A549 (cell line): Measurements from ENCODE around the gene CSGALNACT2. TPM values are rescaled to one million over a fixed set of nuclear protein-coding genes. Genes with fewer than 3 reads are reported as not detected.
"Not testable (repeated sequence)": the region's sequence is repeated elsewhere in the genome, so short reads cannot be mapped to it uniquely, and the experiment has no call there.

Experiments
- ATAC-seq, 2 experiments: fragments of 200-7000 bp in 1 of 2; fragments of >200 bp in 1 of 2; cut with Nextera tagmentation in 1 of 2; cut with Tn5 transposase in 1 of 2; 3 replicates each; pipeline versions ENCODE4 v1.8.0 to v1.9.1; 2018 to 2020; ENCODE audit warnings: mild to moderate bottlenecking in 1 of 2, moderate library complexity in 1 of 2
- CTCF ChIA-PET: fragments of 300-600 bp; sonication (Branson Sonifier 250); formaldehyde crosslinking; extraction: SDS; loops from one replicate; lab custom pipeline; 2021; ENCODE audit warnings: antibody characterized with exemption, inconsistent platforms; lab: Yijun Ruan, JAX
- POLR2A ChIA-PET: fragments of 350-600 bp; formaldehyde crosslinking; extraction: SDS; loops from one replicate; lab custom pipeline; 2021; ENCODE audit warnings: antibody characterized with exemption, inconsistent platforms; lab: Yijun Ruan, JAX
- DNase-seq, 2 experiments: peaks; one replicate each; pipeline versions ENCODE4 v3.0.0 to v3.0.0-alpha.2; 2011 to 2016; ENCODE audit warnings: low read depth in 1 of 2, low spot score in 1 of 2
- FAIRE-seq: peaks from 2 replicates; lab custom pipeline; 2011; peaks lifted over from hg19 to GRCh38; lab: Jason Lieb, UNC
- H3K27ac ChIP-seq, 2 experiments: fragments of >200 bp; sonication (Bioruptor Twin); formaldehyde crosslinking; 3 replicates each; pipeline ENCODE4 v1.5.1; 2016 to 2017
- H3K4me1 ChIP-seq: fragments of >200 bp; sonication (Bioruptor Twin); formaldehyde crosslinking; 3 replicates; pipeline ENCODE4 v1.6.1; 2016
- H3K4me2 ChIP-seq: fragments of >200 bp; sonication (Bioruptor Twin); formaldehyde crosslinking; 3 replicates; pipeline ENCODE4 v1.6.1; 2016
- H3K4me3 ChIP-seq: fragments of >200 bp; sonication (Bioruptor Twin); formaldehyde crosslinking; 3 replicates; pipeline ENCODE4 v1.5.1; 2016
- H3K9me3 ChIP-seq: fragments of >200 bp; sonication (Bioruptor Twin); formaldehyde crosslinking; 3 replicates; pipeline ENCODE4 v1.6.1; 2016
- EHF ChIP-seq: fragments of 250-450 bp; sonication (Bioruptor Pico); IDR thresholded peaks from 2 replicates; pipeline ENCODE4 v1.5.0; 2020; ENCODE audit warnings: mild to moderate bottlenecking
- JUN ChIP-seq, 2 experiments: fragments of >200 bp; sonication (Bioruptor Twin); formaldehyde crosslinking; IDR thresholded peaks; 2 replicates in 1 of 2; 3 replicates in 1 of 2; pipeline ENCODE4 v1.6.1; 2016 to 2017
- KDM5A ChIP-seq: fragments of 200-600 bp; sonication (generic); IDR thresholded peaks from 2 replicates; pipeline ENCODE4 v1.6.1; 2016; ENCODE audit warnings: antibody characterized with exemption, mild to moderate bottlenecking
- MAFK ChIP-seq: fragments of 450-650 bp; IDR thresholded peaks from 2 replicates; pipeline ENCODE4 v1.6.1; 2014; ENCODE audit not compliant: partially characterized antibody
- SREBF2 ChIP-seq: fragments of 450-650 bp; IDR thresholded peaks from 2 replicates; pipeline ENCODE4 v1.6.1; 2014; ENCODE audit warnings: mild to moderate bottlenecking, moderate library complexity
- ZC3H11A ChIP-seq: fragments of 450-650 bp; IDR thresholded peaks from 2 replicates; pipeline ENCODE4 v1.6.1; 2014; ENCODE audit warnings: antibody characterized with exemption, mild to moderate bottlenecking
- ZFP36 ChIP-seq: fragments of 450-650 bp; IDR thresholded peaks from 2 replicates; pipeline ENCODE4 v1.6.1; 2014; ENCODE audit warnings: borderline replicate concordance; ENCODE audit not compliant: partially characterized antibody
- WGBS: methylation state at CpG from one replicate; pipeline ENCODE4 v1.1.6; 2017; ENCODE audit errors: missing lambda C conversion rate; 5-methylcytosine and 5-hydroxymethylcytosine counted together
- polyA plus RNA-seq, 4 experiments: library from polyadenylated mRNA; depleted of rRNA in 3 of 4; stranded (reverse); fragments of >200 nt; fragmentation: RNase III in 1 of 4; extraction: RNeasy Plus Mini Kit Qiagen cat#74134 plus additional on column Dnase treatment in 1 of 4; gene quantifications; 2 replicates in 3 of 4; 3 replicates in 1 of 4; pipeline ENCODE4 v1.2.3, GENCODE V29; 2011 to 2017

CSGALNACT2 gene
- polyA plus RNA-seq, 2 of the 4 experiments (the other 2 are of a cell fraction) = 11.2 to 29.9 TPM

DNA sequence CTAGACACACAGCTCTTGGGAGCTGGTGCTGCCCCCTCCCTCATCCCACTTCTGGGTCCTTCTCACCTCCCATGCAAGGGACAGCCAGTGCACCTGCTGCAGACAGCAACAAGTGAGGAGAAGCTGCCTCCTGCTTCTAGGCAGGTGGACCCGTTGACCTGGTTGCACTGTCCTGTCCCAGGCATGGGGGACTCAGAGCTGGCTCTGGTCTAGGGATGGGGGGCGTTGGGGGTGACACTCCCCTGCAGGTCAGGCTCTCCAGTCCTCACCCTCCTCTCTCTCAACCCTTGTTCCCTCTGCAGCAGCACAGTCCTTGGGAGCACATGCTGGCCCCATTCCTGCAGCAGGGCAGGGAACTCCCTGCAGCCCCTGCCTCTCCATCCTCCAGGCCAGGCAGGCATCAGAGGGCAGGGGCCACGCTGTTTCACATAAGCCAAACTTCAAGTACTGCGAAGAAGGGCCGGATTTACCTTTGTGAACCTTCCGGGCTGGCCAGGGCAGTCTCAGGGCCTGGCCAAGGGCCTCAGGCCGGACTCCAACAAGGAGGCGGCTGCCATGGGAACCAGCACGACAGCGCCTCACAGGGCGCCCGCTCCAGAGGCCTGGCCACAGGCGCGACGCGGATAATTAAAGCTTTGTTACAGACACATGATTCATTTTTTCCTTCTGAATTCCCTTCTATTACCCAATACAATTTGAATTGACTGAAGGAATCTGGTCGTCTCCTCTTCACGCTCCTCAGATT, 80.1 kb downstream of the CSGALNACT2 start:
- 84% methylated on average over 16 of the region's 18 CpGs for WGBS
- TF ChIP-seq EHF (no peak), JUN (IDR thresholded peaks at IDR 0.05) (no peak), ZC3H11A (no peak), ZFP36 (no peak)
- TF ChIP-seq, all 56 proteins: peak for 0
- peaks cover 7% of the 10 kb centered on the region; the same call in 1 of the 3 replicates for H3K4me1 ChIP-seq
- no peak overlapping the region for H3K4me3 ChIP-seq
- FAIRE-seq (no peak), DNase-seq (no peak), ATAC-seq (no peak)
- no peak overlapping the region for H3K27ac ChIP-seq
- ChIA-PET POLR2A (no interaction called here), CTCF (interaction anchor here (1.1 to 1.6 kb wide), 3 partner anchors 9 to 74 kb away, joined by 3 to 9 read pairs (median 4); no protein-coding TSS in a partner anchor)
- H3K4me2 ChIP-seq = no peak overlapping the region
- H3K9me3 ChIP-seq = no peaks in the 10 kb centered on the region

DNA sequence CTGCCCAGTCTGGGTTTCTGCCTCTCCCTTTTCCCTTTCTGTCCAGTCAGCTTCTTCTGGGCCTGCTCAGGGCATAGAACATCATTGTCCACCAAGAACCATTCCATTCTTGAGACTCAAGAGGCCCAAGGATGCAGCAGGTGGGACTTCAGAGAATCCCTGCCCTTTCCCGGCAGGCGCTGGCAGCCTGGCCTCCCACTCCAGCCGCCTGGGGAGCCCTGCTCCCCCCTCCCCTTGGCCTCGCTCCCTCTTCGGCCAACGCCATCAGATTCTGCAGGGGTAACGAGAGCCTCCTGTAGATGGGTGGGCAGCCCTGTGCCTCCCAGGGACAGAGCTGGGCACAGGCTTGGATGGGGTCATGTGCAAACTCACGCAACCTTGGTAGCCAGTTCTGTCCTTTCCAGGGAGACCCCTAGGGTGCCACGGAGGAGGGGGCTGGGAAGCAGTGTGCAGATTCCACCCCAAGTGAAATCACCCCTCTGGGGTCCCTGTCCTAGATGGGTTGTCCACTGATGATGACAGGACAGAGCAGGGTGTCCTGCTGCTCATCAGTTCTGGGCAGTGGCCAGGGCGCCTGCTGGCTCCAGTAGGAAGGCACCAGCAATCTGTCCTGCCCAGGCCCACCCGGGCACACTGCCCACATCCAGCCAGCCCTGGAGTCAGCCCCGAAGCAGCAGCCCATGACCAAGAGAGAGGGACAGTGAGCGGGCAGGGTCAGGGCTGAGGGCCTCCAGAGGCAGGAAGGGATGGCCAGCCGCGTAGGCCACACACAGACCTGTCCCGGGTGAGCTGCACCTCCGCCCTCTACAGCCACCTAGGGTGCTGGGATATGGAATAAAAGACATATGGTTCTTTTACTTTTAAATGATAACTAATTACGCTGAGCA, 80.9 kb downstream of the CSGALNACT2 start:
- Histone ChIP-seq H3K9me3 (no peaks in the 10 kb centered on the region), H3K4me1 (peaks cover 7% of the 10 kb centered on the region; the same call in 1 of the 3 replicates), H3K4me2 (no peak overlapping the region), H3K4me3 (no peak overlapping the region), H3K27ac (no peak overlapping the region)
- POLR2A ChIA-PET = no interaction called here
- ATAC-seq (no peak), DNase-seq (no peak), FAIRE-seq (no peak)
- CTCF ChIA-PET = interaction anchor here (1.0 to 1.1 kb wide), 2 partner anchors 10 to 14 kb away, joined by 4 read pairs; no protein-coding TSS in a partner anchor
- WGBS = 80% methylated on average over 18 of the region's 18 CpGs
- TF ChIP-seq EHF (no peak), MAFK (peak; percentile 27)

DNA sequence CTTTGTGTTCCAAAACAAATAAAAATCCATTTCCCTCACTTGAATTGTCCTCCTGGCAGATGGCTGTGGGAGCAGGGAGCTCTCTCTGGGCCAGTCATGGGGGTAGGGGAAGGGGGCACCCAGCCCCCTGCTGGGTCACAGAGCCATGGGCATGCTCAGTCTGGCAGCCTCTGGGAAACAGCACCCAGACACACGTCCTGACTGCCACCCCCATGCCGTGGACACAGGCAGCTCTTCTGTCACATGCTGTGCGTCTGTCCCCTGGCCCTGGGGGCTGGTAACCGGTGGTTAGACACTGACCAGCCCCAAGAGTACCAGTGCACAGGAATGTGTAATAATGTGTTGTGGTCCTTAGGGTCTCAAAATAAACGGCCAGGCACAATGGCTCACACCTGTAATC, 81.6 kb downstream of the CSGALNACT2 start:
- FAIRE-seq (no peak), DNase-seq (no peak)
- no peak overlapping the region for H3K4me2 ChIP-seq
- peaks cover 2% of the 10 kb centered on the region; the same call in 1 of the 3 replicates for H3K4me1 ChIP-seq
- no peak overlapping the region for H3K27ac ChIP-seq
- no peak for TF ChIP-seq KDM5A
- TF ChIP-seq, all 56 proteins: peak for 0
- H3K9me3 ChIP-seq = no peaks in the 10 kb centered on the region
- ChIA-PET POLR2A (no interaction called here), CTCF (interaction anchor here (1.0 kb wide), 1 partner anchor 15 kb away, joined by 4 read pairs; no protein-coding TSS in a partner anchor)
- H3K4me3 ChIP-seq = no peak overlapping the region
- ATAC-seq = no peak
- WGBS = 50% methylated on average over 3 of the region's 5 CpGs

DNA sequence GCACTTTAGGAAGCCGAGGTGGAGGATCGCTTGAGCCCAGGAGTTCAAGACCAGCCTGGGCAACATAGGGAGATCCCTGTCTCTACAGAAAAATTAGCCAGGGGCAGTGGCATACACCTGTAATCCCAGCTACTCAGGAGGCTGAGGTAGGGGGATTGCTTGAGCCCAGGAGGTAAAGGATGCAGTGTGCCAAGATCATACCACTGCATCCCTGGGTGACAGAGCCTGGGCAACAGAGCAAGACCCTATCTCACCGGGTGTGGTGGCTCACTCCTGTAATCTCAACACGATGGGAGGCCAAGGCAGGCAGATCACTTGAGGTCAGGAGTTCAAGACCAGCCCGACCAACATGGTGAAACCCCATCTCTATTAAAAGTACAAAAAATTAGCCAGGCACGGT, 82.0 kb downstream of the CSGALNACT2 start:
- H3K27ac ChIP-seq, ATAC-seq, DNase-seq, FAIRE-seq, POLR2A ChIA-PET, H3K4me2 ChIP-seq, H3K9me3 ChIP-seq, H3K4me3 ChIP-seq, H3K4me1 ChIP-seq: not testable (repeated sequence)
- 57% methylated on average over 6 of the region's 6 CpGs for WGBS
- CTCF ChIA-PET = interaction anchor here (1.0 to 1.5 kb wide), 3 partner anchors 15 to 46 kb away, joined by 3 to 7 read pairs (median 4); no protein-coding TSS in a partner anchor

DNA sequence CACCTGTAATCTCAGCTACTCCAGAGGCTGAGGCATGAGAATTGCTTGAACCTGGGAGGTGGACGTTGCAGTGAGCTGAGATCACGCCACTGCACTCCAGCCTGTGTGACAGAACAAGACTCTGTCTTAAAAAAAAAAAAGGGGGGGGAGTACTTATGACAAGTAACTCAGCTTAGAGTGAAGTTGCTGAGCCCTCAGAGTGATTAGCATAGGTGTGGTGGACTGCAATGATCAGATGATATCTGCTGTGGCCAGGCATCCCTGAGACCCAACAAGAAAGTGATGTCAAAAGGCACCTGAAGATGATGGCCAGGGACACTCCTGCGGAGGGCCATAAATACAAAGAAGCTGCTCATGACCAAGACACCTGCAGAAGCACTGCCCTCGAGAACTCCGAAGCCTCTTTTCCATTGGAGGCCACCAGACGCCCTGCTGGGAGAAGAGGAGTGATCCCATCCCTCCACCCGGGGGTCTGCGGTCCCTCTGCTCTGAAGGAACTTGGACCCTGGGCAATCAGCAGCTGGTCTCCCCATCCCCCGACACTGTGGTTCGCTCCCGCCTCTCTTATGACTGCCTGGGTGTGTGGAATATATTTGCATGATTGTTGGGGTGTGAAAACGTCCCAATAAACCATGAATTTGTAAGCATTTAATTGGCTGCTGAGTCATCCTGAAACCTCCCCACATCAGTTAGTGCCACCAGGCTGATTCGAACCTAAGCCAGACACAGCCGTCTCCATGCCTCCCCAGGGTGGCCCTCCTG, 82.6 kb downstream of the CSGALNACT2 start:
- CTCF ChIA-PET = interaction anchor here (0.6 to 1.7 kb wide), 6 partner anchors 12 to 210 kb away, joined by 3 to 7 read pairs (median 3); no protein-coding TSS in a partner anchor
- Histone ChIP-seq H3K4me2 (no peak overlapping the region), H3K27ac (peak overlapping the region in 1 of 2 experiments; percentile 18; a peak in 1 of 6 replicates), H3K4me3 (no peak overlapping the region), H3K4me1 (no peaks in the 10 kb centered on the region), H3K9me3 (no peaks in the 10 kb centered on the region)
- DNase-seq (no peak), ATAC-seq (no peak), FAIRE-seq (no peak)
- POLR2A ChIA-PET = no interaction called here
- TF ChIP-seq SREBF2 = no peak
- 76% methylated on average over 14 of the region's 14 CpGs for WGBS
